Transverse colon (tissue), 4 donors: ENCODE measurements around the gene PELI1.

Experiments
- EP300 ChIP-seq: sonication (generic); formaldehyde crosslinking; IDR thresholded peaks from one replicate; pipeline ENCODE4 v1.6.1; 2017; ENCODE audit warnings: antibody characterized with exemption, low read depth
- POLR2A ChIP-seq: fragments of 450-650 bp; IDR thresholded peaks from one replicate; pipeline ENCODE4 v1.6.1; 2016; ENCODE audit warnings: antibody characterized with exemption, mild to moderate bottlenecking, moderate library complexity
- POLR2AphosphoS5 ChIP-seq, 3 donors: sonication (generic); formaldehyde crosslinking; IDR thresholded peaks; one replicate each; pipeline ENCODE4 v1.6.1; 2016; ENCODE audit warnings: antibody characterized with exemption in 3 of 3
- TF ChIP-seq, protein P1 (sequence below), 5 experiments: fragments of 200-600 bp in 3 of 5; fragments of 450-650 bp in 2 of 5; sonication (generic) in 3 of 5; IDR thresholded peaks; 1 replicate in 2 of 5; 2 replicates in 3 of 5; pipeline ENCODE4 v1.5.1; 2016 to 2017; ENCODE audit warnings: antibody characterized with exemption in 5 of 5, inconsistent platforms in 3 of 5, mild to moderate bottlenecking in 2 of 5, moderate library complexity in 1 of 5

DNA sequence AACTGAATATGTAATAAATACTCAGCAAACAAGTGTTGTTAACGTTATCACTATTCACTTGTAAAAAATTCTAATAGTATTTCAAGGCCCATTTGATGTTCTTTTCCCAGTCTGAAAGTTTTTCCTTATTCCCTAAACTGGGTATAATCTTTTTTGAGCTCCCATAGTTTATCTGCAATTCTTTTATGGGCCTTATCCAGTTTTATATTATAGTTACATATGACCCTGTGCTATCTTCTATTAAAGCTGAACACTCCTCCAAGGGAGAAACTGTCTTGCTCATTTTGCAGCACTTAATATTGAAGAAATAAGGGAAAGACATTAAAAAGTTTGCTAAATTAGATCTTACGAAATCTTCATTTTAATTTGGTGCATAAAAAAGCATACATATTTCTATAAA lies 13.9 kb downstream of the PELI1 start:
- TF ChIP-seq, protein P1, sequence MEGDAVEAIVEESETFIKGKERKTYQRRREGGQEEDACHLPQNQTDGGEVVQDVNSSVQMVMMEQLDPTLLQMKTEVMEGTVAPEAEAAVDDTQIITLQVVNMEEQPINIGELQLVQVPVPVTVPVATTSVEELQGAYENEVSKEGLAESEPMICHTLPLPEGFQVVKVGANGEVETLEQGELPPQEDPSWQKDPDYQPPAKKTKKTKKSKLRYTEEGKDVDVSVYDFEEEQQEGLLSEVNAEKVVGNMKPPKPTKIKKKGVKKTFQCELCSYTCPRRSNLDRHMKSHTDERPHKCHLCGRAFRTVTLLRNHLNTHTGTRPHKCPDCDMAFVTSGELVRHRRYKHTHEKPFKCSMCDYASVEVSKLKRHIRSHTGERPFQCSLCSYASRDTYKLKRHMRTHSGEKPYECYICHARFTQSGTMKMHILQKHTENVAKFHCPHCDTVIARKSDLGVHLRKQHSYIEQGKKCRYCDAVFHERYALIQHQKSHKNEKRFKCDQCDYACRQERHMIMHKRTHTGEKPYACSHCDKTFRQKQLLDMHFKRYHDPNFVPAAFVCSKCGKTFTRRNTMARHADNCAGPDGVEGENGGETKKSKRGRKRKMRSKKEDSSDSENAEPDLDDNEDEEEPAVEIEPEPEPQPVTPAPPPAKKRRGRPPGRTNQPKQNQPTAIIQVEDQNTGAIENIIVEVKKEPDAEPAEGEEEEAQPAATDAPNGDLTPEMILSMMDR (IDR thresholded peaks at IDR 0.05) = no peak
- TF ChIP-seq POLR2A (no peak), POLR2AphosphoS5 (IDR thresholded peaks at IDR 0.05) (no peak), EP300 (no peak)
